ENCODE results near the gene AK9.
A peak's percentile ranks its signal among the peaks of the same experiment; 100 is the strongest.
"Not testable (repeated sequence)": the region's sequence is repeated elsewhere in the genome, so short reads cannot be mapped to it uniquely, and the experiment has no call there.

Gene AK9

DNA sequence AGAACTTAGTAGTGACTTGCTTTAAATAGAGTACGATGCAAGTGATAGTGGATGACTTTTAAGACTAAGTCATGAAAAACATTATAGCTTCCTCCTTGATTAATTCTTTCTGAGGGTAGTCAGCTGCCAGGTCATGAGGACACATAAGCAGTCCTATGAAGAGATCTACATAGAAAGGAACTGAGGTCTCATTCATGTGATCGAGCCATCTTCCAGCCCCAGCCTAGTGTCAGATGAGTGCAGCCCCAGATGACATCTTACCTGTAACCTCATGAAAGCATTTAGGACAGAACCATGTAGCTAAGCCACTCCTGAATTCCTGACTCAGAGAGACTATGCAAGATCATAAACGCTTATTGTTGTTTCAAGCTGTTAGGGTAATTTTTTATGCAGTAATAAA lies 67.7 kb downstream of the AK9 start:
- DNase-seq (ENCODE audit: low spot score), result no peak

DNA sequence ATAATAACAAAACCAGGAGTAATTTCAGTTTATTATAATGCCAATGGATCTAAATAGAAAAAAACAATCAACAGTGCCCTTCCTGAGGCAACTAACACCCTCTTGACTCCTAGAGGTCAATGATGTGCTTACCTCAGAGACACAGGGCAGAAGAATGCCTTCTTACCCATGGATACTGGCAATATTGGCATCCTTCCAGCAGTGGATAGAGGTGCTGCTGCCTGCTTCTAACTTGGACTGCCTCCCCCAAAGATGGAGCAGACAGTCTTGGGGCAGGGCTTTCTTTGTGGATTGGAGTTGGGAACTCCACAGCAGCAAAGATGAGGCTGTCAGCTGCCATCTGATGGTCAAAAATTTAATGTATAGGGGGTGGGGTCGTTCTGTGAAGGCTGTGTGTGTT lies 78.7 kb downstream of the AK9 start:
- no peak for DNase-seq (ENCODE audit: low spot score)

DNA sequence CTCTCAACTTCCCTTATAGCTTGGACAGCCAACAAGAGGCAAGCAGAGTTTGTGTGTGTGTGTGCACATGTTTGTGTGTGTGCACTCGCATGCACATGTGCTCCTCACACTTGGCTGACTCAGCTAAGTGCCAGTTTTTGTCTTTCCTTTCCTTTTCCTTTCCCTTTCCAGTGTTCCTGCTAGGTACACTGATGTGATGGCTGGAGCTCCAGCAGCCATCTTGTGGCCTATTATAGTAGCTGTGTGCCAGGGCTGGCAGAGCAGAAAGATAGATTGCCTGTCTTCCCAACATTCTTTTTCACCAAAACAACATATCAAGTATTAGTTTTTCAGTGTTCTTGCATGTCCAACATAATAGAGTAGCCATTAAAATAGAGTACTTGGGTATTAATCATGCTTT lies 79.5 kb downstream of the AK9 start:
- no peak for DNase-seq (ENCODE audit: low spot score)

DNA sequence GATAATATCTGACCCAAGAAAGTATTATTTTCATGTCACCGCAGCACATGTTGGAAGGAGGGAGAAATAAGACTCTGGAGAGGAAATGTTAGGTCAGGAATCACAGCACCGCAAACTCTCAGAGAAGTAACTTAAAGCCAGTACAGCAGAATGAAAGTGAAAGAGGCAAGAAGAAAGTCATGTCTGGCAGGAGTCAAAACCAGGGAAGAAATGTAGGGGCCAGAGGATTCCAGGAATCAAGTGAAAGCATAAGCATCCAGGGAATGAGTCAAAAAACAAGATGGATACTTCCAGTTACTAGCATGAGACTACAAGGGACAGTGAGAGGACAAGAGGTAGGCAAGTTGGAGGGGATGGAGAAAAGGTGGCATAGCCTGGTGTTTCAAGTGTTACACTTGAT lies 80.4 kb downstream of the AK9 start:
- DNase-seq (ENCODE audit: low spot score), result peak; percentile 11

DNA sequence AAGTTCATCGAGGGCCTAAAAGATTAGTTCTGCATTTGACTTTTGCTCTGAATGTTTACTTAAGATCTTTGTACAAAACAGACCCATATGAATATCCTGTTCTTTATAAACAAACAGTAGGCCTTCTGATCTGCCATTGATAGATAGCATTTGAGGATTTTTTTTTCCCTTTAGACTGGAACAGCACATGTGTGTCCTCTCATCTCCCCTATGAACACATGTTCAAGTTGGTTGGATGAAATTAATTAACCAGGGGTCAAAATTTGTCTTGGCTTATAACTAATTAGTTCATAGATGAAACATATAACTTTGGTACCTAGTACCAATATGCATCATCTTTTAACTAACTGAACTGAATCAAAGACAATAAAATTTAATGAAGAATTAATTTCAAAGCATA lies 81.3 kb downstream of the AK9 start:
- no peak for DNase-seq (ENCODE audit: low spot score)

DNA sequence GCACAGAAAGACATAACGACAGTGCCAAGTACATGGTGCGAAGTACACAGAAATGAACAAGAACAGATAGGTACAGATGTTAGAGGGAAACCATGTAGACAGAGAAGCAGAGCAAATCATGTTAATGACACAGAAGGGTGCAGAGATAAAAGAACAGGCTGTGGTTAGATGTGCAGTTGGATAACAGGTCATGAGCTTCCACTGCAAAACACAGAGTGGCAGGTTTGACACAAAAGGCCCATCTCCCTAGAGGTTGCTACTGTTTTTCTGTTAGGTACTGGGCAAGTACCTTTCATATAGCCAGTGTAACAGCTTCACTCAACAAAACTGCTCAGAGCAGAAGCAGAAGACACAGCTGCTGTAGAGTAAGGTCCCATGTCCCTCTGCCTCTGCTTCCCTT lies 84.6 kb downstream of the AK9 start:
- DNase-seq (ENCODE audit: low spot score), result no peak

DNA sequence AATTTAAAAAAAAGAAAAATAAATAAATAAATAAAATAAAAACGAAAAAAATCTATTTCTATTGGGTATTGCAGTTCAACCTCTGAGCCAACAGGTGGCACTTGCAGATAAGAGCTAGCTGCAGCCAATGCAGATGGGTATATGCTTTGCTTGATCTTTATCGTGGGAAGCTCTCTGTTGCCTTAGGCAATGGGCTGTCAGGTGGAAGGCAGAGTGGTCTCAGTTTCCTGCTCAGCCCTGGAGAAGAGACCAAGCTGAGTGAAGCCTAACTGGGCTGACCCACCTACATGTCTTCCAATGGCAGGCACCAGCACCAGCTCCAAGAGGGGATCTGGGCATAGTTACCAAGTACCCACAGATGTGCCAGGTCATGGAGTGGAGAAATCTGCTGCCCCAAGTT lies 95.0 kb downstream of the AK9 start:
- DNase-seq (ENCODE audit: low spot score), result peak; percentile 49

DNA sequence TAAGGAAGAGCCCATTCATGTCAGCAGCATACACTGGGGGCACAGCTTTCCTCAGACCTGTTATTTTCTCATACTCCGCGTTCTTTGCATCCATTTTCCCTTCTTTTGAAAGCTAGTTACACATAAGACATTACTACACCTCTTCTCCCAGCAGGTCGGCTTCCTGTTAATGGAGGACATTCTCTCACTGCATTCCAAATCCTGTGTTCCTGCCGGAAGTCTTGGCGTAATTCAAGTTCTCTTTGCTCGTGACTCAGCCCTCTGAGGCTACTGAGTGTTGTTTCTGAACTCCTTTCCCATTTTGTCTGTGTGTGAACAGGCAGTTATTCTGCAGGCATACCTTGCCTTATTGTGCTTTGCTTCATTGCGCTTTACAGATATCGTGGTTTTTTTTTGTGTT lies 110.5 kb downstream of the AK9 start:
- no peak for DNase-seq (ENCODE audit: low spot score)

DNA sequence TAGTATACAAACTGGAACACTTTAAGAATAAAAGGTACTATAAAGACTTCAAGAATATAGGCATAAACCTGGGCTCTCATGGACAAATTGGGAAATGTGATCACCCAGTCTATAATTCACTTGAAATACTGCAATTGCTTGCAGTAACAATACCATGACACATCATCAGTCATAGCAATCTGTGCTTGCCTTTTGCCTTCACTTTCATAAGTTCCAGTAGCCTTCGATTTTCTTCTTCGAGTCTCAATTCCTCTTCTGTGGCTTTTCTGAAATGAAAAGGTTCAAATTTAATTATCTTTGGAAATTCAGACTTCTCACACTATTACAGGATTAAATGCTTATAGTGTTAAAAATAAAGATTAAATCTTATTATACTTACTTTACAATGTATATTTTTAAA lies 111.6 kb downstream of the AK9 start:
- no peak for DNase-seq (ENCODE audit: low spot score)

DNA sequence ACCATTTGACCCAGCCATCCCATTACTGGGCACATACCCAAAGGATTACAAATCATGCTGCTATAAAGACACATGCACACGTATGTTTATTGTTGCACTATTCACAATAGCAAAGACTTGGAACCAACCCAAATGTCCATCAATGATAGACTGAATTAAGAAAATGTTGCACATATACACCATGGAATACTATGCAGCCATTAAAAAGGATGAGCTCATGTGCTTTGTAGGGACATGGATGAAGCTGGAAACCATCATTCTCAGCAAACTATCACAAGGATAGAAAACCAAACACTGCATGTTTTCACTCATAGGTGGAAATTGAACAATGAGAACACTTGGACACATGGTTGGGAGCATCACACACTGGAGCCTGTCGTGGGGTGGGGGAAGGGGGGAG lies 121.1 kb downstream of the AK9 start:
- not testable (repeated sequence) for DNase-seq (ENCODE audit: low spot score)

DNA sequence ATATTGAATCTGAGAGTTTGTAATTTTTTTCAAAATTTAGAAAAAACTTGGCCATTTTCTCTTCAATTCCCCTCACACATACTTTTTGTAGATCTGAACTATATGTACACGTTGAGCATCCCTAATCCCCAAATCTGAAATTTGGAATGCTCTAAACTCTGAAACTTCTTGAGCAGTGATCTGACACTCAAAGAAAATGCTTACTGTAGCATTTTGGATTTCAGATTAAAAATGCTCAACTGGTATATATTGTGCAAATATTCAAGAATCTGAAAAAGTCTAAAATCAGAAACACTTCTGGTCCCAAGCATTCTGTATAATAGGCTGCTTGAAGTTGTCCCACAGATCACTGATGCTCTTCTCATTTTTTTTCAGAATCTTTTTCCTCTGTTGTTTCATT lies 129.2 kb downstream of the AK9 start:
- DNase-seq (ENCODE audit: low spot score), result no peak

DNA sequence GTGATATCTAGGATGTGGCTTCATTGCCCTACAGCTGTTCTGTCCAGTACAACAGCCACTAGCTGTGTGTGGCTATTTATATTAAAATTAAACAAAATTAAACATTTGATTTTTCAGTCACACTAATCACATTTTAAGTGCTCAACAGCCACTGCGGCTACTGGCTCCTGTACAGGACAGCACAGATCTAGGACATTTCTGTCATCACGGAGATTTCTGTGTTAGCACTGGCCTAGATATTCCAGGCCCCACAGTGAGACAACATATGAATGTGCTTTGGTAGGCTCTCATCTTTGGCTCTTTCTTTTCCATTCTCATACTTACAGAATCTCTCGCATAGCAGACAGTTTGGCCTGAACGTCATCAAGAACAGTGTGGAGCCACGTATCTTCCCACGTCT lies 159.6 kb downstream of the AK9 start:
- no peak for DNase-seq (ENCODE audit: low spot score)

DNA sequence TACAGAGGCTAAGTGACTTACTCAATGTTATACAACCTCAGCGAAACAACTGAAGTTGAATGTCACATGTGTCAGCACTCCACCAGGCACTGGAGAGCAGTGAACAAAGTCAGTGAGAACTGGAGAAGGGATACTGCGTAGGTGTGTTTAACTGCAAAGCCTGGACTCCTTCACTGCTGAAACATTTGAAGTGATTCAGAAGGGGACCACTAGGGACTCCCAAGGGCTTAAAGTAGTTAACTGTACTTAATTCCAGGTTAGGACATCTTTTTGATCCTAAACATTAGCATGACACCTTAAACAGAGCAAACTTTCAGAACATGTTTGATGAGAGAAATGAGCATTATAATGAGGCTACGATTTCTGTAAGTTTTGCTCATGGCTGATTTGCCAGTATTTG lies 163.0 kb downstream of the AK9 start:
- no peak for DNase-seq (ENCODE audit: low spot score)

DNA sequence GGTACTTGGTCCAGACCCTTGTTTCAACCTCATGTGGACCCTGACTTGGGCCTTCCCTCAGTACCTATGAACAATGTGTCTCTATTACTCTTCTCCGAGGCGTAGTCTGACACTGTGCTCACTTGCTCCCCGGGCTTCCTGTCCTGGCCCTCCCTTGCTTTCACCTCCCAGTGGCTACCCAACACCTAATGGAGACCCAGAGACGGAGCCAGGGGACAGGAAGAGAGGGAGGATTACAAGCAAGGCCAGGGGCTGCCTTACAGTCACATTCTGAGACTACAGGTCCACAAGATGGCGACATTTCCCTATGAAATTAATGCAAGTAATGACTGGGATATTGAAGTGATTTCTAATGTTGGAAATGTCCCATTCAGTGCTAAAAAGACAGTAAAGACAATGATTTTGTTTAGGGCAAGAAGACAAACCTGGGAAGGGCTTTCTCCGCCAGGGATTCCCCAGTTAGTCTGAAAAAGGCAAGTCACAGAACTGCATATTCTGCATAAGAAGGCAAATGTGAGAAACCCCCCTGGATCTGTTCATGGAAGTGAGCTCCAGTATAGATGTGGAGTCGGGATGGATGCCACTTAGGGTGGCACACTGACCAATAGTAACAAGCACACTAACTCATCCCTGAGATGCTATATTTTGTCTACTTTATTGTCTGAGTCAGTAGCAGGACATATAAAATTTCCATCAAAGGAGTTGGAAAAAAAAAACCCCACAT lies 163.9 kb downstream of the AK9 start:
- DNase-seq (ENCODE audit: low spot score), result peak; percentile 67

DNA sequence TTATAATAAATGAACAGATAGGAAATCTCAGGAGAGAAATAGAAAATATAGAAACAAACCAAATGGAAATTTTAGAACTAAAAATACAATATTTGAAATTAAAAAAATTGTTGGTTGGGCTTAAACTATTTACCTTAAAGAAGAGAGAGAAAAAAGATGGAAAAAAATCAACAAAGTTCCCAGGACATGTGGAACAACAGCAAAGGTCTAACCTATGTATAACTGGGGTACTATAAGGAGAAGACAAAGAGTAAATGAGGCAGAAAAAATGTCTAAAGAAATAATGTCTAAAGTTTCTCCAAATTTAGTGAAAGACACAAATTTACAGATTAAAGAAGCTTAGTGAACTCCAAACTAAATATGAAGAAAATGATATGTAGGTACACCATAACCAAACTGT lies 166.9 kb downstream of the AK9 start:
- DNase-seq (ENCODE audit: low spot score), result no peak

DNA sequence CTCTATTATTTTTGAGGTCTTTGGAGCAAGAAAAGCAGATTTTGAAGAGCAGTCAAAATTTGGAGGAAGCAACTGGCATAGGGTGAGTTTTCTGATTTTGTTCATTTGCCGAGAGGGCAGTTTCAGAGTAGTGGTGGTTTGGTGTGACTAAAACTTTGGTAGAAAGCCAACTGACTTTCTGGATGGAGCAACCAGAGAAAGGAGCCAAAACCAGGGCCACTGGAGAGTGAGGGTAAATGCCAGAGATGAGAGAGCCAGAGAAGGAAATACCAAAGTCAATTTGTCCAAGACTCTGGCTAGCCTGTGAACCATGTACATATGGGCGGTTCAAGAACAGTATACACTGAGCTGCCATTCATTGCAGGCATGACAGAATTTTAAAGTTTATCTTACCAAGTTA lies 167.5 kb downstream of the AK9 start:
- DNase-seq (ENCODE audit: low spot score), result peak; percentile 85

DNA sequence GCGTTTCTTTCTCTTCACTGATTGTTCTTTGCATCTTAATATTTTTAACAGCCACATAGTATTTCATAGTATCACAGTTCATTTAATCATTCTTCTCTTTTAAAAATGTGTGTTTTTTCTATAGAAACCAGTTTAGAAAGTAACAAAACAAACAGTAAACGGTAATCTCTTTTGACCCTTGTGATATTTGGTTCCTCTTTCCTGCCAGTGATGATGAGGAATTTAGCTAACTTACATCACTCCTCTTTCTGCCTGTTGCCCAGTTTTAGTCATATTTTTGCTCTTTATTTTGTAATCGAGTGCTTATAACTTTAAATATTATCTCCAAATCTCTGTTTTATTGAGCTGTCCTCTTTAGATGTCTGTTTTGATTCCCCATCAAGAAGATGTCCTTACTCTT lies 169.9 kb downstream of the AK9 start:
- DNase-seq (ENCODE audit: low spot score), result no peak

DNA sequence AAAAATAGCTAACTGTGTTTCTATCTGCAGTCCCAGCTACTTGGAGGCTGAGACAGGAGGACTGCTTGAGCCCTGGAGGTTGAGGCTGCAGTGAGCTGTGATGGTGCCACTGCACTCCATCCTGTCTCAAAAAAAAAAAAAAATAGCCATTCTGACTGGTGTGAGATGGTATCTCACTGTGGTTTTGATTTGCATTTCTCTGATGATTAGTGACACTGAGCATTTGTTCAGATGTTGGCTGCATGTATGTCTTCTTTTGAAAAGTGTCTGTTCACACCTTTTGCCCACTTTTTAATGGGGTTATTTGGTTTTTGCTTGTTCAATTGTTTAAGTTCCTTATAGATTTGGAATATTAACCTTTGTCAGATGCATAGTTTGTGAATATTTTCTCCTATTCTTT lies 171.4 kb downstream of the AK9 start:
- DNase-seq (ENCODE audit: low spot score), result not testable (repeated sequence)

DNA sequence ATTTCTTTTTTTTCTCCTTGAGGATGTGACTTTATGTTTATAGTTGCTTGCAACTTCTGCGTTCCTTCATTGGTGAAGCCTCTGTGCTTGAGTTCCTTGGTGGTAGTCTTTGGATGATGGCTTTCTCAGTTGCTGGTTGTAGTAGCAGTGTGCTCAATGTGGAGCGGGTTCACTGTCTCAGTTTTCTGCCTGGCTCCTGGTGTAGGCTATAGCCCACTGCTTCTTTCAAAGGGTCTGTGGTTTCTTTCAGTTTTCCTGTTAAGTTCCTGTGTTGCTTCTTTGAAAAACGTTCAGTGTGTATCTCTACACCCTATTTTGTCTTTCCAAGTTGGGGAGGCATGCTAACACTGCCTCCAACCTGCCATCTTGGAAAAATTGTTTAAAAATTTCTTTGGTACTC lies 174.1 kb downstream of the AK9 start:
- DNase-seq (ENCODE audit: low spot score), result no peak

DNA sequence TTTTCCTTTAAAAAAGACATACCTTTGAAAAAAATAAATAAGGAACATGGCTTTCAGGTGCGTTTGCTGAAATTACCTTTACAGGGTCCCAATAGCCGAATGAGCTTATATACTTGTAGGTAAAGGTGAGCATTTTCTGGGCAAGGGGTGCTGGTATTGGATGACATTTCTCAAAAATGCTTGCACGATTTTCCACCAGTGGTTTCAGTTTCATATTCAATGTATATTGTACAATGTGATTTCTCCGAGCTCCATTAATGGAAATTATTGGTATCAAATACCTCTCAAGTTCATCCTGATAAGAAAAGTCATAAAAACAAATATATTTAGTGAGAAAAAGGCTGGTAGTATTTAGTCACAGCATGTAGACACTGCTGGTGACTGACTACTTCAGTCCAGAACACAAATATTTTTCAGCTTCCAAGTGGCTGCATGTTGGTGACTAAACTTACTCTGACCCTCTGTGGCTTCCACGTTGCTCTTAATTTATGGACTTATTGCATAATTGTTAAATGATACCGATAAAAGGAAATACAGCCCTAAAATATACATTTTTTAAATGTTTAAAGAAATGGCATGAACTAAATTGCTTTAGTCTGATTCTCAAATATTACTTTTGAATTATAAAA lies 175.1 kb downstream of the AK9 start:
- peak; percentile 20 for DNase-seq (ENCODE audit: low spot score)

DNA sequence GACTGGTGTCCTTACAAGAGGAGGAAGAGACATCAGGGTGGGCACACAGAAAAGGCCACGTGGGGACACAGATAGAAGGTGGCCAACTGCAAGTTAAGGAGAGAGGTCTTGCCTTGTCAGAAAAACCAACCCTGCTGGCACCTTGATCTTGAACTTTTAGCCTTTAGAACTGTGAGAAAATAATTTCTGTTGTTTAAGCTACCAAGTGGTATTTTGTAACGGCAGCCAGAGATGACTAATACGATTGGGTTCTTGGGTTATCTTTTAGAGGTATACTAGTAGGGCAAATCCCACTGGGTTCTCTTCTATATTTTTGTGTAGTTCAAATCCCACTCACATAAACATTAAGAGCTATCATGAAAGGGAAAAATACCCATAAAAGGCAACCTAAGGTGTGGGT lies 176.1 kb downstream of the AK9 start:
- no peak for DNase-seq (ENCODE audit: low spot score)

DNA sequence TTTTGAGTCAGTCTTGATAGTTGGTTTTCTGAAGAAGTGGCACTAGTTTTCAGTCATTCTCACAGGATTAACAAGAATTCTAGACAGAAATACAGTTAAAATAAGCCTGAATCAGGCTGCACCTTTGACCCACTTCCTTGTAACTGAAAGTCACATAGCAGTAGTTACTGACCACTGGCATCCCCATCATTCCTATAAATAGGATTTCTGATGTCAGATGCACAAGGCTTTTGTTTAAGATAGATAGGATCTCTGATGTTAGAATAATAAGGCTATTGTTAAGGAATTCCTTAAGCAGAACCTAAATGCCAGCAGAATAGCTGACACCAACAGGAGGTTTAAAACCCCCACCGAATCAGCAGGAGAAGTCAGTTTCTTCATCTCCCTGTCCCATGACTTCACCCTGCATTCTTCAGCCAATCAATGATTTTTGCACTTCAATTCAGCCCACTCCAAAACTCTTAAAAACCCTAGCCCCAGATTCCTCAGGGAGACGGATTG lies 177.4 kb downstream of the AK9 start:
- DNase-seq (ENCODE audit: low spot score), result peak; percentile 23

DNA sequence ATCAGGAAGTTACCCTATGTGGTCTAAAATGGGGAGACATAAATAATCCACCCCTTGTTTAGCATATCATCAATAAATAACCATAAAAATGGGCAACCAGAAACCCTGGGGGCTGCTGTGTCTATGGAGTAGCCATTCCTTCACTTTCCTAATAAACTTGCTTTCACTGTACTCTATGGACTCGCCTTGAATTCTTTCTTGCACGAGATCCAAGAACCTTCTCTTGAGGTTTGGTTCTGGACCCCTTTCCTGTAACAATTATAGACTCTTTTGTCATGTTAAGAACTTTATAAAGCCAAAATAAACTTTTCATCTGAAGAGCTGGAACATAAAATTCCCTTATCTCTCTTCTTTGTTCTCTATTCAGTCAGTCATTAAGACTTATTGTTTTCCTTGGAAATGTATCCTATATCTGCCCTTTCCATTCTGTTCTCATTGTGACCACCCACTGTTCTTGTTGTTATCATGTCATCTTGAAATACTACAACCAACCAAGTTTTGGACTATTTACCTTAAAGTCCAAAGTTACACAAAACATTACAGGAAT lies 178.7 kb downstream of the AK9 start:
- no peak for DNase-seq (ENCODE audit: low spot score)

DNA sequence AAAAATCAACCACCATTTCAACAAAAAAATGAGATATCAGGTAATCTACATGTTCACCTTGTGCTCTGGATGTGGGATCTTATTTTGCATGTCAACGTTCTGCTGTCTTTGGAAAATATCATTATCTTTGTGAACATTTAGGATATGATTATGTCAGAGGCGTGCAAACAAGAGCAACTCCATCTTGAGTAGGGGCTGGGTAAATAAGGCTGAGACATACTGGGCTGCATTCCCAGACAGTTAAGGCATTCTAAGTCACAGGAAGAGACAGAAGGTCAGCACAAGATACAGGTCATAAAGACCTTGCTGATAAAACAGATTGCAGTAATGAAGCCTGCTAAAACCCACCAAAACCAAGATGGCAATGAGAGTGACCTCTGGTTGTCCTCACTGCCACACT lies 179.2 kb downstream of the AK9 start:
- no peak for DNase-seq (ENCODE audit: low spot score)

Data from AG20443 (cell line).